Measurements from ENCODE around the gene TFEC.

DNA sequence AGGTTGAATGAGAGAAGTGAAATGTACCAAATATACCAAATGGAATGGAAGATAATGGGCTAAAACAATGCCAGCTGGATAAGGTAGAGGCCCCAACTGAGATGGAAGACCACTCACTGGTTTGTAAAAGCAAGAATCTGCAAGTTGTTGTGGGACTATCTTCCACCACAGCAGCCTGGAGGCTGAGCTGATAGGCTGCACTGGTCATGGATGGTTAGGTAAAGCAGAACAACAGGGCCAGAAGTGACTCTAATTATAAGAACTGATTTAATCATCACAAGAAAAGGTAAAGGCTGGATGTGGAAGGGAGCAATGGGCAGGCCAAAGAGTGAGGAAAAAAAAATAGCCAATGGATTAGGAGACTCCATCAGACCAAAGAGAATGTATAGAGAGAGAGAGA, 11.8 kb downstream of the TFEC start:
- TF ChIP-seq, protein P1, sequence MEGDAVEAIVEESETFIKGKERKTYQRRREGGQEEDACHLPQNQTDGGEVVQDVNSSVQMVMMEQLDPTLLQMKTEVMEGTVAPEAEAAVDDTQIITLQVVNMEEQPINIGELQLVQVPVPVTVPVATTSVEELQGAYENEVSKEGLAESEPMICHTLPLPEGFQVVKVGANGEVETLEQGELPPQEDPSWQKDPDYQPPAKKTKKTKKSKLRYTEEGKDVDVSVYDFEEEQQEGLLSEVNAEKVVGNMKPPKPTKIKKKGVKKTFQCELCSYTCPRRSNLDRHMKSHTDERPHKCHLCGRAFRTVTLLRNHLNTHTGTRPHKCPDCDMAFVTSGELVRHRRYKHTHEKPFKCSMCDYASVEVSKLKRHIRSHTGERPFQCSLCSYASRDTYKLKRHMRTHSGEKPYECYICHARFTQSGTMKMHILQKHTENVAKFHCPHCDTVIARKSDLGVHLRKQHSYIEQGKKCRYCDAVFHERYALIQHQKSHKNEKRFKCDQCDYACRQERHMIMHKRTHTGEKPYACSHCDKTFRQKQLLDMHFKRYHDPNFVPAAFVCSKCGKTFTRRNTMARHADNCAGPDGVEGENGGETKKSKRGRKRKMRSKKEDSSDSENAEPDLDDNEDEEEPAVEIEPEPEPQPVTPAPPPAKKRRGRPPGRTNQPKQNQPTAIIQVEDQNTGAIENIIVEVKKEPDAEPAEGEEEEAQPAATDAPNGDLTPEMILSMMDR (IDR thresholded peaks at IDR 0.05) = no peak
- TF ChIP-seq EZH2 (IDR thresholded peaks at IDR 0.05) = no peak

Measured in neural progenitor cell (in vitro differentiated cells).